Stimulated activated effector memory CD8-positive, alpha-beta T cell treated with anti-CD3 and anti-CD28 coated beads, Interleukin-12 subunit alpha, Interleukin-12 subunit beta, amount 100 ng/mL, for 72 hours (primary cell): ENCODE data around the gene DCAF11.

Source experiments
- ATAC-seq: fragments of 150-1000 bp; cut with Tn5 transposase; 2 replicates; pipeline ENCODE4 v1.10.0; 2021
- DNase-seq, 2 donors: peaks; one replicate each; pipeline ENCODE4 v3.0.0; 2021 to 2022; ENCODE audit warnings: low spot score in 2 of 2
- H3K27ac Mint-ChIP-seq: one replicate; pipeline ENCODE4 v1.8.0; 2022; ENCODE audit warnings: mild to moderate bottlenecking, mixed read lengths
- H3K36me3 Mint-ChIP-seq: one replicate; pipeline ENCODE4 v1.8.0; 2022; ENCODE audit warnings: mild to moderate bottlenecking, mixed read lengths
- H3K4me1 Mint-ChIP-seq: one replicate; pipeline ENCODE4 v1.8.0; 2022; ENCODE audit warnings: mixed read lengths
- H3K4me3 Mint-ChIP-seq: one replicate; pipeline ENCODE4 v1.8.0; 2022; ENCODE audit warnings: mild to moderate bottlenecking, mixed read lengths
- H3K9me3 Mint-ChIP-seq: one replicate; pipeline ENCODE4 v1.8.0; 2022; ENCODE audit warnings: mixed read lengths

DCAF11 gene

GRCh38 chr14:24074625-24075484, 39.7 kb upstream of the DCAF11 start:
- Mint-ChIP-seq H3K36me3 (peaks cover 5% of the 10 kb centered on the region), H3K27ac (peak overlapping the region; percentile 78), H3K4me3 (no peak overlapping the region), H3K9me3 (no peaks in the 10 kb centered on the region), H3K4me1 (peaks cover 38% of the 10 kb centered on the region)
- DNase-seq (no peak), ATAC-seq (no peak)

GRCh38 chr14:24075485-24076301, 38.9 kb upstream of the DCAF11 start:
- Mint-ChIP-seq H3K4me1 (peaks cover 38% of the 10 kb centered on the region), H3K9me3 (no peaks in the 10 kb centered on the region), H3K4me3 (no peak overlapping the region), H3K27ac (peak overlapping the region; percentile 78), H3K36me3 (peaks cover 5% of the 10 kb centered on the region)
- DNase-seq (no peak), ATAC-seq (no peak)

- Mint-ChIP-seq H3K9me3 (no peaks in the 10 kb centered on the region), H3K4me1 (peaks cover 36% of the 10 kb centered on the region), H3K4me3 (no peak overlapping the region), H3K27ac (peak overlapping the region; percentile 78), H3K36me3 (peaks cover 5% of the 10 kb centered on the region)
- ATAC-seq (no peak), DNase-seq (no peak)
Measured at GRCh38 chr14:24076302-24076601, 38.3 kb upstream of the DCAF11 start.

GRCh38 chr14:24077086-24077485, 37.5 kb upstream of the DCAF11 start:
- Mint-ChIP-seq H3K27ac (peak overlapping the region; percentile 78), H3K9me3 (no peaks in the 10 kb centered on the region), H3K36me3 (peaks cover 8% of the 10 kb centered on the region)

GRCh38 chr14:24078146-24078545, 36.4 kb upstream of the DCAF11 start:
- no peak for DNase-seq
- Mint-ChIP-seq H3K36me3 (peaks cover 11% of the 10 kb centered on the region), H3K4me3 (no peak overlapping the region), H3K4me1 (peaks cover 44% of the 10 kb centered on the region), H3K27ac (peak overlapping the region; percentile 78), H3K9me3 (no peaks in the 10 kb centered on the region)
- no peak for ATAC-seq

More at GRCh38 chr14:24077086-24077485, 37.5 kb upstream of the DCAF11 start:
- Mint-ChIP-seq H3K4me3 (no peak overlapping the region), H3K4me1 (peaks cover 40% of the 10 kb centered on the region)
- ATAC-seq (no peak), DNase-seq (no peak)

GRCh38 chr14:24079491-24080141, 35.0 kb upstream of the DCAF11 start:
- no peaks in the 10 kb centered on the region for H3K9me3 Mint-ChIP-seq
- H3K4me1 Mint-ChIP-seq, result peaks cover 44% of the 10 kb centered on the region
- no peak overlapping the region for H3K27ac Mint-ChIP-seq
- DNase-seq (no peak), ATAC-seq (no peak)
- no peak overlapping the region for H3K4me3 Mint-ChIP-seq
- H3K36me3 Mint-ChIP-seq, result peaks cover 11% of the 10 kb centered on the region

GRCh38 chr14:24080142-24080530, 34.4 kb upstream of the DCAF11 start:
- Mint-ChIP-seq H3K9me3 (no peaks in the 10 kb centered on the region), H3K4me1 (peaks cover 39% of the 10 kb centered on the region), H3K36me3 (peaks cover 11% of the 10 kb centered on the region), H3K27ac (no peak overlapping the region), H3K4me3 (peak overlapping the region; percentile 78)
- DNase-seq (no peak), ATAC-seq (no peak)

- ATAC-seq (peak; percentile 94), DNase-seq (peak; percentile 53 to 88)
- Mint-ChIP-seq H3K4me3 (peak overlapping the region; percentile 78), H3K27ac (no peak overlapping the region), H3K36me3 (peaks cover 11% of the 10 kb centered on the region), H3K9me3 (no peaks in the 10 kb centered on the region), H3K4me1 (peaks cover 29% of the 10 kb centered on the region)
Measured at GRCh38 chr14:24080888-24081738, 33.5 kb upstream of the DCAF11 start.

GRCh38 chr14:24081739-24082211, 32.8 kb upstream of the DCAF11 start:
- H3K27ac Mint-ChIP-seq, result peak overlapping the region; percentile 59
- no peak for DNase-seq
- H3K9me3 Mint-ChIP-seq, result no peaks in the 10 kb centered on the region
- H3K4me1 Mint-ChIP-seq, result peaks cover 23% of the 10 kb centered on the region
- peak overlapping the region; percentile 78 for H3K4me3 Mint-ChIP-seq
- H3K36me3 Mint-ChIP-seq, result peaks cover 11% of the 10 kb centered on the region
- no peak for ATAC-seq

- DNase-seq (no peak), ATAC-seq (no peak)
- H3K4me3 Mint-ChIP-seq, result peak overlapping the region; percentile 78
- H3K27ac Mint-ChIP-seq, result peak overlapping the region; percentile 59
- no peaks in the 10 kb centered on the region for H3K9me3 Mint-ChIP-seq
- H3K36me3 Mint-ChIP-seq, result peaks cover 11% of the 10 kb centered on the region
- peaks cover 23% of the 10 kb centered on the region for H3K4me1 Mint-ChIP-seq
Measured at GRCh38 chr14:24082411-24083080, 32.0 kb upstream of the DCAF11 start.

GRCh38 chr14:24083462-24083861, 31.1 kb upstream of the DCAF11 start:
- Mint-ChIP-seq H3K36me3 (peaks cover 11% of the 10 kb centered on the region), H3K27ac (no peak overlapping the region), H3K4me1 (peaks cover 23% of the 10 kb centered on the region), H3K9me3 (no peaks in the 10 kb centered on the region), H3K4me3 (no peak overlapping the region)
- no peak for ATAC-seq
- no peak for DNase-seq

GRCh38 chr14:24084440-24084839, 30.1 kb upstream of the DCAF11 start:
- Mint-ChIP-seq H3K27ac (no peak overlapping the region), H3K36me3 (peaks cover 8% of the 10 kb centered on the region), H3K4me1 (peaks cover 23% of the 10 kb centered on the region)

GRCh38 chr14:24085215-24085614, 29.4 kb upstream of the DCAF11 start:
- H3K4me3 Mint-ChIP-seq, result no peak overlapping the region
- peaks cover 6% of the 10 kb centered on the region for H3K36me3 Mint-ChIP-seq
- ATAC-seq, result no peak
- H3K27ac Mint-ChIP-seq, result no peak overlapping the region
- DNase-seq, result no peak
- H3K9me3 Mint-ChIP-seq, result no peaks in the 10 kb centered on the region
- peaks cover 17% of the 10 kb centered on the region for H3K4me1 Mint-ChIP-seq

More at GRCh38 chr14:24084440-24084839, 30.1 kb upstream of the DCAF11 start:
- no peaks in the 10 kb centered on the region for H3K9me3 Mint-ChIP-seq
- ATAC-seq (no peak), DNase-seq (no peak)
- no peak overlapping the region for H3K4me3 Mint-ChIP-seq
